CD14-positive monocyte (primary cell): ENCODE data around the gene TBCEL. TPM values are rescaled to one million over a fixed set of nuclear protein-coding genes. Genes with fewer than 3 reads are reported as not detected.
A peak's percentile ranks its signal among the peaks of the same experiment; 100 is the strongest.

Experiments used
- DNase-seq, 3 donors: peaks; one replicate each; pipeline ENCODE4 v3.0.0-alpha.2; 2011 to 2022
- H2AFZ ChIP-seq: 2 replicates; pipeline ENCODE4 v1.6.0; 2012; ENCODE audit warnings: mild to moderate bottlenecking, low read depth, low read length, inconsistent platforms; ENCODE audit not compliant: insufficient read depth, poor library complexity, severe bottlenecking
- H3K27ac ChIP-seq, 2 donors: 1 replicate in 1 of 2; 2 replicates in 1 of 2; pipeline ENCODE4 v1.5.1; 2012 to 2013; ENCODE audit warnings: low read length in 2 of 2, control low read depth in 1 of 2, inconsistent platforms in 1 of 2, low read depth in 1 of 2, mild to moderate bottlenecking in 1 of 2
- H3K27me3 ChIP-seq, 2 donors: one replicate each; pipeline versions ENCODE4 v1.6.0 to v1.6.1; 2011 to 2013; ENCODE audit warnings: low read length in 2 of 2; ENCODE audit not compliant: control insufficient read depth in 2 of 2, insufficient read depth in 2 of 2
- H3K36me3 ChIP-seq, 2 donors: replicated peaks in 1 of 2; 1 replicate in 1 of 2; 2 replicates in 1 of 2; pipeline versions ENCODE4 v1.5.1 to v1.6.1; 2012 to 2013; ENCODE audit warnings: low read length in 2 of 2, control low read depth in 1 of 2, inconsistent platforms in 1 of 2, mild to moderate bottlenecking in 1 of 2; ENCODE audit not compliant: insufficient read depth in 2 of 2, control insufficient read depth in 1 of 2
- H3K4me1 ChIP-seq, 2 donors: 1 replicate in 1 of 2; 2 replicates in 1 of 2; pipeline versions ENCODE4 v1.5.1 to v1.6.1; 2012 to 2013; ENCODE audit warnings: low read length in 2 of 2, control low read depth in 1 of 2, inconsistent platforms in 1 of 2, mild to moderate bottlenecking in 1 of 2, moderate library complexity in 1 of 2; ENCODE audit not compliant: insufficient read depth in 2 of 2, control insufficient read depth in 1 of 2
- H3K4me2 ChIP-seq: replicated peaks from 2 replicates; pipeline ENCODE3; 2012; ENCODE audit warnings: low read length, moderate library complexity, mild to moderate bottlenecking; ENCODE audit not compliant: poor library complexity, severe bottlenecking; ENCODE audit errors: extremely low read depth
- H3K4me3 ChIP-seq, 3 experiments: fragments of 200-600 bp in 1 of 3; sonication (generic) in 1 of 3; replicated peaks in 1 of 3; 1 replicate in 2 of 3; 2 replicates in 1 of 3; pipeline ENCODE4 v1.5.1; 2011 to 2013; ENCODE audit warnings: low read length in 3 of 3, mild to moderate bottlenecking in 3 of 3, control low read depth in 2 of 3, low read depth in 2 of 3, inconsistent platforms in 1 of 3, moderate library complexity in 1 of 3
- H3K79me2 ChIP-seq: 2 replicates; pipeline ENCODE4 v1.6.0; 2012; ENCODE audit warnings: mild to moderate bottlenecking, control low read depth, inconsistent platforms, low read length, moderate library complexity; ENCODE audit not compliant: insufficient read depth
- H3K9ac ChIP-seq: 2 replicates; pipeline ENCODE4 v1.6.0; 2017; ENCODE audit warnings: low read length, mild to moderate bottlenecking; ENCODE audit not compliant: insufficient read depth, poor library complexity, severe bottlenecking
- H3K9me3 ChIP-seq, 2 donors: replicated peaks in 1 of 2; 1 replicate in 1 of 2; 2 replicates in 1 of 2; pipeline versions ENCODE4 v1.5.1 to v1.6.1; 2012 to 2013; ENCODE audit warnings: low read length in 2 of 2, control low read depth in 1 of 2; ENCODE audit not compliant: control insufficient read depth in 1 of 2, insufficient read depth in 1 of 2
- H4K20me1 ChIP-seq: 2 replicates; pipeline ENCODE4 v1.6.0; 2012; ENCODE audit warnings: mild to moderate bottlenecking, low read length, control low read depth, moderate library complexity; ENCODE audit not compliant: insufficient read depth
- H3K27ac Mint-ChIP-seq, 7 donors: one replicate each; pipeline ENCODE4 v1.8.0; 2020; ENCODE audit warnings: mild to moderate bottlenecking in 7 of 7, mixed read lengths in 7 of 7, moderate library complexity in 6 of 7, inconsistent platforms in 2 of 7
- H3K27me3 Mint-ChIP-seq, 3 donors: one replicate each; pipeline ENCODE4 v1.8.0; 2021 to 2022; ENCODE audit warnings: low read depth in 3 of 3, mild to moderate bottlenecking in 3 of 3, mixed read lengths in 3 of 3, moderate library complexity in 3 of 3, inconsistent platforms in 1 of 3
- H3K36me3 Mint-ChIP-seq, 2 donors: one replicate each; pipeline ENCODE4 v1.8.0; 2020; ENCODE audit warnings: mixed read lengths in 2 of 2, inconsistent platforms in 1 of 2, mild to moderate bottlenecking in 1 of 2
- H3K4me1 Mint-ChIP-seq: one replicate; pipeline ENCODE4 v1.8.0; 2020; ENCODE audit warnings: mild to moderate bottlenecking, mixed read lengths
- H3K4me3 Mint-ChIP-seq, 2 donors: one replicate each; pipeline ENCODE4 v1.8.0; 2020; ENCODE audit warnings: mild to moderate bottlenecking in 2 of 2, mixed read lengths in 2 of 2, moderate library complexity in 1 of 2
- H3K9me3 Mint-ChIP-seq, 7 donors: one replicate each; pipeline ENCODE4 v1.8.0; 2020 to 2022; ENCODE audit warnings: mixed read lengths in 7 of 7, mild to moderate bottlenecking in 6 of 7, moderate library complexity in 6 of 7, inconsistent platforms in 2 of 7
- WGBS: methylation state at CpG from one replicate; pipeline ENCODE4 v1.1.5; 2013; ENCODE audit warnings: missing lambda C conversion rate; ENCODE audit not compliant: insufficient coverage; 5-methylcytosine and 5-hydroxymethylcytosine counted together
- intact Hi-C, 2 donors: fragments of 100-400 bp; cut with micrococcal nuclease; formaldehyde crosslinking; loops; one replicate each; pipeline versions ENCODE4 v1.15.0 to v1.15.1; 2023
- polyA plus RNA-seq, 3 donors: library from polyadenylated mRNA; depleted of rRNA in 1 of 3; unstranded in 2 of 3; stranded (reverse) in 1 of 3; fragments of 300-500 nt in 2 of 3; fragments of >200 nt in 1 of 3; fragmentation: Illumina TruSeq in 2 of 3; gene quantifications; 1 replicate in 2 of 3; 2 replicates in 1 of 3; pipeline ENCODE4 v1.2.3, GENCODE V29; 2012 to 2021
- TF ChIP-seq, protein P1 (sequence below): fragments of 200-600 bp; IDR thresholded peaks from one replicate; pipeline ENCODE4 v1.8.0; 2022; ENCODE audit warnings: antibody characterized with exemption, mild to moderate bottlenecking

Gene TBCEL
- polyA plus RNA-seq, 3 donors: 3.9 to 6.5 (median 5.0) TPM

GRCh38 chr11:121063728-121064127 lies 39.8 kb downstream of the TBCEL start:
- Histone ChIP-seq H3K9ac (no peak overlapping the region), H3K27me3 (no peaks in the 10 kb centered on the region), H3K4me1 (peaks cover 0 to 5% of the 10 kb centered on the region in 2 donors), H3K36me3 (peaks cover 14 to 77% of the 10 kb centered on the region in 2 donors), H3K27ac (no peak overlapping the region), H3K9me3 (no peaks in the 10 kb centered on the region), H3K4me3 (no peak overlapping the region), H4K20me1 (no peaks in the 10 kb centered on the region), H2AFZ (no peak overlapping the region), H3K4me2 (no peak overlapping the region), H3K79me2 (no peaks in the 10 kb centered on the region)
- Mint-ChIP-seq H3K27ac (no peak overlapping the region), H3K9me3 (no peaks in the 10 kb centered on the region), H3K4me3 (no peak overlapping the region), H3K4me1 (peaks cover 11% of the 10 kb centered on the region), H3K36me3 (peaks cover 40 to 50% of the 10 kb centered on the region in 2 donors), H3K27me3 (no peaks in the 10 kb centered on the region)
- intact Hi-C loops: no loop called here
- TF ChIP-seq, protein P1, sequence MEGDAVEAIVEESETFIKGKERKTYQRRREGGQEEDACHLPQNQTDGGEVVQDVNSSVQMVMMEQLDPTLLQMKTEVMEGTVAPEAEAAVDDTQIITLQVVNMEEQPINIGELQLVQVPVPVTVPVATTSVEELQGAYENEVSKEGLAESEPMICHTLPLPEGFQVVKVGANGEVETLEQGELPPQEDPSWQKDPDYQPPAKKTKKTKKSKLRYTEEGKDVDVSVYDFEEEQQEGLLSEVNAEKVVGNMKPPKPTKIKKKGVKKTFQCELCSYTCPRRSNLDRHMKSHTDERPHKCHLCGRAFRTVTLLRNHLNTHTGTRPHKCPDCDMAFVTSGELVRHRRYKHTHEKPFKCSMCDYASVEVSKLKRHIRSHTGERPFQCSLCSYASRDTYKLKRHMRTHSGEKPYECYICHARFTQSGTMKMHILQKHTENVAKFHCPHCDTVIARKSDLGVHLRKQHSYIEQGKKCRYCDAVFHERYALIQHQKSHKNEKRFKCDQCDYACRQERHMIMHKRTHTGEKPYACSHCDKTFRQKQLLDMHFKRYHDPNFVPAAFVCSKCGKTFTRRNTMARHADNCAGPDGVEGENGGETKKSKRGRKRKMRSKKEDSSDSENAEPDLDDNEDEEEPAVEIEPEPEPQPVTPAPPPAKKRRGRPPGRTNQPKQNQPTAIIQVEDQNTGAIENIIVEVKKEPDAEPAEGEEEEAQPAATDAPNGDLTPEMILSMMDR: peak; percentile 54
- no peak for DNase-seq
- no CpG with 5 or more reads among the region's 2 CpGs for WGBS

- Histone ChIP-seq H3K4me3 (no peak overlapping the region), H2AFZ (no peak overlapping the region), H3K27ac (no peak overlapping the region), H4K20me1 (no peaks in the 10 kb centered on the region), H3K79me2 (no peaks in the 10 kb centered on the region), H3K4me2 (no peak overlapping the region), H3K27me3 (no peaks in the 10 kb centered on the region), H3K36me3 (peaks cover 12 to 77% of the 10 kb centered on the region in 2 donors), H3K4me1 (no peaks in the 10 kb centered on the region), H3K9me3 (no peaks in the 10 kb centered on the region), H3K9ac (no peak overlapping the region)
- H3K27ac Mint-ChIP-seq: no peak overlapping the region
- H3K9me3 Mint-ChIP-seq: peaks cover 0 to 5% (median 0%) of the 10 kb centered on the region in 7 donors
- no peak overlapping the region for H3K4me3 Mint-ChIP-seq
- intact Hi-C loops: no loop called here
- no CpG with 5 or more reads among the region's 3 CpGs for WGBS
- TF ChIP-seq, protein P1: no peak
- H3K4me1 Mint-ChIP-seq: peaks cover 10% of the 10 kb centered on the region
- DNase-seq: no peak
- H3K36me3 Mint-ChIP-seq: peaks cover 51 to 54% of the 10 kb centered on the region in 2 donors
- H3K27me3 Mint-ChIP-seq: no peaks in the 10 kb centered on the region
These were observed 42.7 kb downstream of the TBCEL start for GRCh38 chr11:121066623-121067022.
